Natural killer cell treated with Interleukin-12 subunit alpha and Interleukin-12 subunit beta and Interleukin-15 and Interleukin-18, amount 100 ng/mL, for 72 hours (primary cell): Measurements from ENCODE around the gene COL20A1. TPM values are rescaled to one million over a fixed set of nuclear protein-coding genes. Genes with fewer than 3 reads are reported as not detected.

Experiments
- total RNA-seq, 2 donors: library from RNA; stranded (reverse); gene quantifications; one replicate each; pipeline ENCODE4 v1.2.3, GENCODE V29; 2022

The COL20A1 gene
- total RNA-seq, 2 donors from 2014 or later = not detected

Other genes starting within 250 kb of the COL20A1 start
- 10 to 100 TPM; 38.2 to 47.6 TPM for gene YTHDF1, start 77.1 kb upstream of the COL20A1 start, total RNA-seq
- gene BIRC7, start 57.3 kb upstream of the COL20A1 start, total RNA-seq = not detected
- not detected for gene NKAIN4, start 38.7 kb upstream of the COL20A1 start, total RNA-seq
- 100 to 1,000 TPM in 1 of 2 donors, 10 to 100 TPM in 1; 87.2 to 144 TPM for gene ARFGAP1, start 20.4 kb upstream of the COL20A1 start, total RNA-seq
- gene CHRNA4, start 68.2 kb downstream of the COL20A1 start, total RNA-seq = not detected
- gene KCNQ2, start 179.5 kb downstream of the COL20A1 start, total RNA-seq = not detected
- 1 to 10 TPM; 3.1 to 6.1 TPM for gene EEF1A2, start 205.9 kb downstream of the COL20A1 start, total RNA-seq
- gene PPDPF, start 227.6 kb downstream of the COL20A1 start, total RNA-seq = 10 to 100 TPM; 66.4 to 96.9 TPM
- gene PTK6, start 244.2 kb downstream of the COL20A1 start, total RNA-seq = under 1 TPM in 1 of 2 donors, not detected in 1; 0.19 TPM